Calu3 (cell line): ENCODE measurements around the gene OR1A2. TPM values are rescaled to one million over a fixed set of nuclear protein-coding genes. Genes with fewer than 3 reads are reported as not detected.

ENCODE experiments used
- Bru-seq: library from RNA; stranded (reverse); fragments of 400-500 nt; gene quantifications from one replicate; lab custom pipeline; 2021; lab: Mats Ljungman, UMichigan
- BruChase-seq, 2 experiments: library from RNA; stranded (reverse); fragments of 400-500 nt; gene quantifications; one replicate each; lab custom pipeline; 2021; lab: Mats Ljungman, UMichigan
- BruUV-seq: library from RNA; stranded (reverse); fragments of 400-500 nt; replicated peaks from 2 replicates; lab custom pipeline; 2021; lab: Mats Ljungman, UMichigan
- CTCF ChIA-PET: fragments of 300-600 bp; sonication (Branson Sonifier 250); formaldehyde crosslinking; loops from one replicate; lab custom pipeline; 2022; ENCODE audit warnings: antibody characterized with exemption; lab: Charles Lee
- DNase-seq: peaks from one replicate; pipeline ENCODE4 v3.0.0; 2022
- H3K27ac Mint-ChIP-seq: one replicate; pipeline ENCODE4 v1.8.0; 2022; ENCODE audit warnings: mixed read lengths; ENCODE audit not compliant: unreplicated experiment
- H3K27me3 Mint-ChIP-seq: one replicate; pipeline ENCODE4 v1.8.0; 2022; ENCODE audit warnings: mixed read lengths; ENCODE audit not compliant: unreplicated experiment
- H3K36me3 Mint-ChIP-seq: one replicate; pipeline ENCODE4 v1.8.0; 2022; ENCODE audit warnings: mild to moderate bottlenecking, moderate library complexity, mixed read lengths; ENCODE audit not compliant: insufficient read depth, unreplicated experiment
- H3K4me1 Mint-ChIP-seq: one replicate; pipeline ENCODE4 v1.8.0; 2022; ENCODE audit warnings: mild to moderate bottlenecking, low read depth, mixed read lengths; ENCODE audit not compliant: unreplicated experiment
- H3K4me3 Mint-ChIP-seq: one replicate; pipeline ENCODE4 v1.8.0; 2022; ENCODE audit warnings: mild to moderate bottlenecking, low read depth, moderate library complexity, mixed read lengths; ENCODE audit not compliant: unreplicated experiment
- H3K9me3 Mint-ChIP-seq: one replicate; pipeline ENCODE4 v1.8.0; 2022; ENCODE audit warnings: low read depth, mixed read lengths; ENCODE audit not compliant: unreplicated experiment
- intact Hi-C: fragments of 100-400 bp; cut with micrococcal nuclease; formaldehyde crosslinking; loops from one replicate; pipeline ENCODE4 v1.10.0; 2022; ENCODE audit not compliant: unreplicated experiment
- long read RNA-seq: library from polyadenylated mRNA; stranded (forward); transcript quantifications from one replicate; pipeline ENCODE4 v2.0.0, GENCODE V29; 2022
- total RNA-seq: library from RNA; stranded (reverse); gene quantifications from 2 replicates; pipeline ENCODE4 v1.2.3, GENCODE V29; 2022
- TF ChIP-seq, protein P1 (sequence below): fragments of 200-600 bp; IDR thresholded peaks from one replicate; pipeline ENCODE4 v1.8.0; 2022; ENCODE audit warnings: antibody characterized with exemption; ENCODE audit not compliant: unreplicated experiment

The OR1A2 gene, protein sequence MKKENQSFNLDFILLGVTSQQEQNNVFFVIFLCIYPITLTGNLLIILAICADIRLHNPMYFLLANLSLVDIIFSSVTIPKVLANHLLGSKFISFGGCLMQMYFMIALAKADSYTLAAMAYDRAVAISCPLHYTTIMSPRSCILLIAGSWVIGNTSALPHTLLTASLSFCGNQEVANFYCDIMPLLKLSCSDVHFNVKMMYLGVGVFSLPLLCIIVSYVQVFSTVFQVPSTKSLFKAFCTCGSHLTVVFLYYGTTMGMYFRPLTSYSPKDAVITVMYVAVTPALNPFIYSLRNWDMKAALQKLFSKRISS
- total RNA-seq = not detected in 2 replicates
- Bru-seq, nascent RNA = not detected
- BruChase-seq, experiment 1, labeled RNA remaining after a 6-hour chase = not detected
- not detected for BruChase-seq, experiment 2, labeled RNA remaining after a 2-hour chase
- long read RNA-seq = 0 reads

DNA sequence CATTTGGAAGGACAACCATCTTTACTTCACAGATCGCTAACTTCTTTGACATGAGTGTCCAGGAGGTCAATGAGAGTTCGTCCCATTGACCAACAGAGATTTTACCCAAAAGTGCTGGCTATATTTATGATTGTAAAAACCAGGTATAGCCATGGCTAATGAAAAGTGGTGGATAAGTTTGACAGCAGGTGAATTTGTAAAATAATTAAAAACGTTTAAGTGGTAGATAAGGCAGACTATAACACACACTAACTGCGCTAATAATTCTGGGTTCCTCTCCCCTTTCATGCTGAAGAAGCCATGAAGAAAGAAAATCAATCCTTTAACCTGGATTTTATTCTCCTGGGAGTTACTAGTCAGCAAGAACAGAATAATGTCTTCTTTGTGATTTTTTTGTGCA lies at the start of gene OR1A2:
Gene OR1A2, plus strand, starts transcription at position 301 of the 400 bp plus-strand sequence. Its CDS starts 0 bp downstream, at position 301.
- peaks cover 41% of the 10 kb centered on the region for H3K27me3 Mint-ChIP-seq
- intact Hi-C loops = no loop called here

DNA sequence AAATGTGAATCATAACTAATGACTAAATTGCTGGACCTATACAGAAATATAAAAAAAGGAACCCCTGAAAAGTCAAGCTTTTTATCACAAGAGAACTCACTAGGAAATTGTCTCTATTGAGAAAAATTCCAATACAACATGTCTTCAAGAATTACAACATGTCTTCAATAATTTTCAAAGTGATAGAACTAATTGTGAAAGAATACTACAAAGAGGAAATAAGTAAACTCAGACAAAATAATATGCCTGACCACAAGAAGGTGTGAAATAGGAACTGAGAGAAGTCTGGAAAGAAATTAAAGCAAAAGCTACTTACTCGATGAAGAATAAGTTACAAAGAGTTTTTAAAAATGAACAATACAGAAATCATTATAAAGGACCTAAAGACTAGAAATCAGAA lies 40.1 kb upstream of the OR1A2 start:
- H3K4me1 Mint-ChIP-seq = no peaks in the 10 kb centered on the region
- no peaks in the 10 kb centered on the region for H3K36me3 Mint-ChIP-seq
- no peak overlapping the region for H3K4me3 Mint-ChIP-seq
- intact Hi-C loops = no loop called here
- H3K27ac Mint-ChIP-seq = no peak overlapping the region
- peaks cover 57% of the 10 kb centered on the region for H3K27me3 Mint-ChIP-seq
- BruUV-seq = no TSS peak
- no peak for DNase-seq
- CTCF ChIA-PET = no interaction called here
- TF ChIP-seq, protein P1, sequence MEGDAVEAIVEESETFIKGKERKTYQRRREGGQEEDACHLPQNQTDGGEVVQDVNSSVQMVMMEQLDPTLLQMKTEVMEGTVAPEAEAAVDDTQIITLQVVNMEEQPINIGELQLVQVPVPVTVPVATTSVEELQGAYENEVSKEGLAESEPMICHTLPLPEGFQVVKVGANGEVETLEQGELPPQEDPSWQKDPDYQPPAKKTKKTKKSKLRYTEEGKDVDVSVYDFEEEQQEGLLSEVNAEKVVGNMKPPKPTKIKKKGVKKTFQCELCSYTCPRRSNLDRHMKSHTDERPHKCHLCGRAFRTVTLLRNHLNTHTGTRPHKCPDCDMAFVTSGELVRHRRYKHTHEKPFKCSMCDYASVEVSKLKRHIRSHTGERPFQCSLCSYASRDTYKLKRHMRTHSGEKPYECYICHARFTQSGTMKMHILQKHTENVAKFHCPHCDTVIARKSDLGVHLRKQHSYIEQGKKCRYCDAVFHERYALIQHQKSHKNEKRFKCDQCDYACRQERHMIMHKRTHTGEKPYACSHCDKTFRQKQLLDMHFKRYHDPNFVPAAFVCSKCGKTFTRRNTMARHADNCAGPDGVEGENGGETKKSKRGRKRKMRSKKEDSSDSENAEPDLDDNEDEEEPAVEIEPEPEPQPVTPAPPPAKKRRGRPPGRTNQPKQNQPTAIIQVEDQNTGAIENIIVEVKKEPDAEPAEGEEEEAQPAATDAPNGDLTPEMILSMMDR = no peak
- H3K9me3 Mint-ChIP-seq = no peaks in the 10 kb centered on the region

More for the DNA sequence above, at the start of gene OR1A2:
- Mint-ChIP-seq H3K27ac (no peak within 1 kb of the TSS), H3K4me3 (no peak within 1 kb of the TSS), H3K36me3 (no peaks in the 10 kb centered on the region), H3K4me1 (no peaks in the 10 kb centered on the region), H3K9me3 (peaks cover 4% of the 10 kb centered on the region)
- CTCF ChIA-PET = no interaction called here
- TF ChIP-seq, protein P1 = no peak
- BruUV-seq = no TSS peak
- DNase-seq = no peak

DNA sequence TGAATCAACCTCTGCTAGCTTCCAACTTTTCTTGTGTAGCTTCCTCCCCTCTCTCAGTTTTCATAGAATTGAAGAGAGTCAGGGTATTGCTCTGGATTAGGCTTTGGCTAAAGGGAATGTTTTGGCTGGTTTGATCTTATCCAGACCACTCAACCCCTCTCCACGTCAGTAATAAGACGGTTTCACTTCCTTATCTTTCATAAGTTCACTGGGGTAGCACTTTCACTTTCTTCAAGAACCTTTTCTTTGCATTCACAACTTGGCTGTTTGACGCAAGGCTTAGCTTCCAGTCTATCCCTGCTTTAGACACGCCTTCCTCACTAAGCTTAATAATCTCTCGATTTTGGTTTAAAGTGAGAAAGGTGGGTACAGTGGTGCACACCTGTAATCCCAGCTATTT lies 29.7 kb upstream of the OR1A2 start:
- H3K27ac Mint-ChIP-seq = no peak overlapping the region

DNA sequence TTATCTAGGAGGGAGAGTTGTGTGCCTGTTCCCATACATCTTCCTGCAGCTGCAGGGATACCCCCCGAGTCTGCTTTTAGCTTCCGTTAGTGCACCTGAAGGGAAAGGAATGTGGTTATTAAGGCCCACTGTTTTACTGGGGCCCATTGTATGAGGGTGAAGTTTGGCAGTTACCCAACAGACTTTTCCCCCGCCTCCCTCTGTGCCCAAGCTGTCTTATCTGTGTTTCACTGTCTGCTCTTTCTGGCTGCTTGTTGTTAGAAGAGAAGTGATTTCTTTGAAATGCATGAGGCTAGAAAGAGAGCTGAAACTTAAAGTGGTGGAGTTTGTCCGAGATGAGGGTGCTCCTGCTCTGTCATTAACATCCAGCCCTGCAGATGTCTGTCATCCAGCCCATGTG lies 7.4 kb upstream of the OR1A2 start:
- intact Hi-C loops = no loop called here
- Mint-ChIP-seq H3K9me3 (no peaks in the 10 kb centered on the region), H3K27ac (no peak overlapping the region), H3K36me3 (no peaks in the 10 kb centered on the region), H3K4me3 (no peak overlapping the region), H3K4me1 (no peaks in the 10 kb centered on the region), H3K27me3 (peaks cover 10% of the 10 kb centered on the region)
- CTCF ChIA-PET = no interaction called here
- TF ChIP-seq, protein P1 = no peak
- BruUV-seq = no TSS peak
- DNase-seq = no peak

More for the DNA sequence above, 29.7 kb upstream of the OR1A2 start:
- no peaks in the 10 kb centered on the region for H3K4me1 Mint-ChIP-seq
- no peaks in the 10 kb centered on the region for H3K36me3 Mint-ChIP-seq
- intact Hi-C loops = no loop called here
- BruUV-seq = no TSS peak
- no peak for DNase-seq
- CTCF ChIA-PET = no interaction called here
- no peak overlapping the region for H3K4me3 Mint-ChIP-seq
- H3K9me3 Mint-ChIP-seq = no peaks in the 10 kb centered on the region
- TF ChIP-seq, protein P1 = no peak
- H3K27me3 Mint-ChIP-seq = peaks cover 73% of the 10 kb centered on the region
